Breast epithelium (tissue), 4 donors: ENCODE results near the gene NHLRC4. TPM values are rescaled to one million over a fixed set of nuclear protein-coding genes. Genes with fewer than 3 reads are reported as not detected.

Experiments
- DNase-seq, 2 donors: peaks; one replicate each; pipeline ENCODE4 v3.0.0-alpha.2; 2019; ENCODE audit warnings: low spot score in 2 of 2
- H3K27ac ChIP-seq, 2 donors: fragments of 200-600 bp; sonication (generic) in 1 of 2; one replicate each; pipeline ENCODE4 v1.5.1; 2016 to 2019; ENCODE audit warnings: mild to moderate bottlenecking in 1 of 2
- H3K27me3 ChIP-seq, 2 donors: fragments of 200-600 bp; sonication (generic) in 1 of 2; one replicate each; pipeline versions ENCODE4 v1.5.1 to v1.6.0; 2017 to 2019; ENCODE audit warnings: control low read depth in 1 of 2, mild to moderate bottlenecking in 1 of 2
- H3K36me3 ChIP-seq: fragments of 200-600 bp; one replicate; pipeline ENCODE4 v1.5.1; 2019
- H3K4me1 ChIP-seq, 2 donors: fragments of 200-600 bp; sonication (generic); one replicate each; pipeline ENCODE4 v1.5.1; 2016 to 2019; ENCODE audit warnings: control low read depth in 1 of 2
- H3K4me3 ChIP-seq, 3 donors: fragments of 200-600 bp; sonication (generic); 1 replicate in 2 of 3; 2 replicates in 1 of 3; pipeline ENCODE4 v1.5.1; 2016 to 2019; ENCODE audit warnings: mild to moderate bottlenecking in 3 of 3, moderate library complexity in 2 of 3
- H3K9me3 ChIP-seq, 2 donors: fragments of 200-600 bp; sonication (generic) in 1 of 2; one replicate each; pipeline ENCODE4 v1.5.1; 2016 to 2019; ENCODE audit warnings: control low read depth in 1 of 2
- POLR2A ChIP-seq: fragments of 450-650 bp; IDR thresholded peaks from one replicate; pipeline ENCODE4 v1.6.1; 2016; ENCODE audit warnings: antibody characterized with exemption, mild to moderate bottlenecking, moderate library complexity
- POLR2AphosphoS5 ChIP-seq, 3 donors: sonication (generic); formaldehyde crosslinking; IDR thresholded peaks; one replicate each; pipeline ENCODE4 v1.6.1; 2017; ENCODE audit warnings: antibody characterized with exemption in 3 of 3
- intact Hi-C: fragments of 100-400 bp; cut with DNase I; formaldehyde crosslinking; loops from one replicate; pipeline ENCODE4 v1.15.1; 2023; ENCODE audit warnings: low total_unique reads
- total RNA-seq, 3 donors: library from RNA; depleted of rRNA; stranded (reverse); fragments of >200 nt; gene quantifications; one replicate each; pipeline ENCODE4 v1.1.0, GENCODE V29; 2016
- TF ChIP-seq, protein P1 (sequence below), 3 donors: fragments of 450-650 bp; IDR thresholded peaks; one replicate each; pipeline ENCODE4 v1.5.1; 2016 to 2017; ENCODE audit warnings: antibody characterized with exemption in 3 of 3, mild to moderate bottlenecking in 3 of 3, moderate library complexity in 3 of 3

The NHLRC4 gene
- total RNA-seq, 3 donors from 2014 or later, result 0.32 to 1.9 (median 0.66) TPM

DNA sequence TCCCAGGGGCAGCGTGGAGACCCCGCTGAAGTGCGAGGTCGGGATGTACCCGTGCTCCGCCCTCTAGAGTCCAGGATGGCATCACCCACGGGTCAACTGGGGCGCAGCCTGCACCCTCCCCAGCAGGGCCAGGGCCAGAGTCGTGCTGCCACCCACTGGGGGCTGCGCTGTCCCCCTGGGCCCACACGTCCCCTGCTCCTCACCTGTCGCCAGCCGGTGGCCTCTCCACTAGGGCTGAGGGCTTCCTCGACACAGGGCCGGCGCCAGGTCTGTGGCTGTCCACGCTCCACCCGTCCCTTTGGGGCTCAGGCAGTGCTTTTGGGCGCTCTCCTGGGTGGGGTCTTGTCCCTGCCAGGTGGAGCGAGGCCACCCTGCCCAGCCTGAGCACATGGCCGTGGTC lies 18.2 kb upstream of the NHLRC4 start:
- no peak for TF ChIP-seq POLR2A
- TF ChIP-seq, protein P1, sequence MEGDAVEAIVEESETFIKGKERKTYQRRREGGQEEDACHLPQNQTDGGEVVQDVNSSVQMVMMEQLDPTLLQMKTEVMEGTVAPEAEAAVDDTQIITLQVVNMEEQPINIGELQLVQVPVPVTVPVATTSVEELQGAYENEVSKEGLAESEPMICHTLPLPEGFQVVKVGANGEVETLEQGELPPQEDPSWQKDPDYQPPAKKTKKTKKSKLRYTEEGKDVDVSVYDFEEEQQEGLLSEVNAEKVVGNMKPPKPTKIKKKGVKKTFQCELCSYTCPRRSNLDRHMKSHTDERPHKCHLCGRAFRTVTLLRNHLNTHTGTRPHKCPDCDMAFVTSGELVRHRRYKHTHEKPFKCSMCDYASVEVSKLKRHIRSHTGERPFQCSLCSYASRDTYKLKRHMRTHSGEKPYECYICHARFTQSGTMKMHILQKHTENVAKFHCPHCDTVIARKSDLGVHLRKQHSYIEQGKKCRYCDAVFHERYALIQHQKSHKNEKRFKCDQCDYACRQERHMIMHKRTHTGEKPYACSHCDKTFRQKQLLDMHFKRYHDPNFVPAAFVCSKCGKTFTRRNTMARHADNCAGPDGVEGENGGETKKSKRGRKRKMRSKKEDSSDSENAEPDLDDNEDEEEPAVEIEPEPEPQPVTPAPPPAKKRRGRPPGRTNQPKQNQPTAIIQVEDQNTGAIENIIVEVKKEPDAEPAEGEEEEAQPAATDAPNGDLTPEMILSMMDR (IDR thresholded peaks at IDR 0.05), result no peak
- TF ChIP-seq POLR2AphosphoS5 (IDR thresholded peaks at IDR 0.05), result no peak
- no peak overlapping the region for H3K27ac ChIP-seq
- H3K4me3 ChIP-seq, result no peak overlapping the region
- no peaks in the 10 kb centered on the region for H3K4me1 ChIP-seq
- no peak for DNase-seq
- peaks cover 9% of the 10 kb centered on the region for H3K36me3 ChIP-seq
- intact Hi-C loops, result no loop called here
- no peaks in the 10 kb centered on the region for H3K9me3 ChIP-seq
- no peaks in the 10 kb centered on the region for H3K27me3 ChIP-seq

DNA sequence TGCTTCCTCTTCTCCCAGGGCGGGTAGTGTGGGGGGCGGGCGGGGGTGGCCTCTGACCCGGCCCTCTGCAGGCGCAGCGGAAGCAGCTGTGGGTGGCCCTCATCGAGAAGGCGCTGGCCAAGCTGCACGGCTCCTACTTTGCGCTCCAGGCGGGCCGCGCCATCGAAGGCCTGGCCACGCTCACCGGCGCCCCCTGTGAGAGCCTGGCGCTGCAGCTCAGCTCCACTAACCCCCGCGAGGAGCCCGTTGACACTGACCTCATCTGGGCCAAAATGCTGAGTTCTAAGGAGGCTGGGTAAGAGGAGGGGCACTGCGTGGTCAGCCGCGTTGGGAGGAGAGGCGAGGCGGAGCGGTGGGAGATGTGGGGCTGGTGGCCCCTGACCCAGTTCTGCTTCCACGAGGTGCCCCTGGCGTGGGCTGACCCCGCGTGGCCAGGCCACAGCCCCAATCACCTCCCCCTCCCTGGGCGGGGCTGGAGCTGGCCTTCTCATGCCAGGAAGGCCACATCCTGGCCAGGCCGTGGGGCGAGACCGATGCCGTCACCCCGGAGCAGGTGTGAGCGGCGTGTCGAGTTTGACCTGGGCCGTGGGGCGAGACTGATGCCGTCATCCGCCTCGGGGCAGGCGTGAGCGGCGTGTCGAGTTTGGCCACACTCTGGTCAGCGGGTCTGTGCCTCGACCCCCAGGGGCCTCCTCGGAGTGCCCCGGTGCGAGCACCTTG lies 17.1 kb upstream of the NHLRC4 start:
- Histone ChIP-seq H3K36me3 (peaks cover 9% of the 10 kb centered on the region), H3K27me3 (no peaks in the 10 kb centered on the region), H3K9me3 (no peaks in the 10 kb centered on the region), H3K4me1 (no peaks in the 10 kb centered on the region), H3K4me3 (no peak overlapping the region), H3K27ac (no peak overlapping the region)
- intact Hi-C loops, result no loop called here
- no peak for DNase-seq
- TF ChIP-seq, protein P1 (IDR thresholded peaks at IDR 0.05), result no peak
- TF ChIP-seq POLR2A (no peak), POLR2AphosphoS5 (IDR thresholded peaks at IDR 0.05) (no peak)

DNA sequence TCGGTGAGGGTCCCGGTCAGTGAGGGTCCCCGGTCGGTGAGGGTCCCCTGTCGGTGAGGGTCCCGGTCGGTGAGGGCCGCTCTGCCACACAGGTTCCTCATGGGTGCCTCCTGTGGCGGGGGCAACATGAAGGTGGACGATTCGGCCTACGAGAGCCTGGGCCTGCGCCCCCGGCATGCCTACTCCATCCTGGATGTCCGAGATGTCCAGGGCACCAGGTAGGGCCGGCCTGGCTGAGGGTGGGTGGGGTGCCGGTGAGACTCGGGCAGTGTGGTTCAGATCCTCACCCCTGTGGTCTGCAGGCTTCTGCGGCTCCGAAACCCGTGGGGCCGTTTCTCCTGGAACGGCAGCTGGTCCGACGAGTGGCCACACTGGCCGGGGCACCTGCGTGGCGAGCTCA lies 15.6 kb upstream of the NHLRC4 start:
- intact Hi-C loops, result no loop called here
- Histone ChIP-seq H3K4me1 (no peaks in the 10 kb centered on the region), H3K36me3 (peaks cover 9% of the 10 kb centered on the region), H3K4me3 (no peak overlapping the region), H3K27me3 (no peaks in the 10 kb centered on the region), H3K27ac (no peak overlapping the region), H3K9me3 (no peaks in the 10 kb centered on the region)
- TF ChIP-seq, protein P1 (IDR thresholded peaks at IDR 0.05), result no peak
- TF ChIP-seq POLR2AphosphoS5 (IDR thresholded peaks at IDR 0.05) (no peak), POLR2A (no peak)
- no peak for DNase-seq

DNA sequence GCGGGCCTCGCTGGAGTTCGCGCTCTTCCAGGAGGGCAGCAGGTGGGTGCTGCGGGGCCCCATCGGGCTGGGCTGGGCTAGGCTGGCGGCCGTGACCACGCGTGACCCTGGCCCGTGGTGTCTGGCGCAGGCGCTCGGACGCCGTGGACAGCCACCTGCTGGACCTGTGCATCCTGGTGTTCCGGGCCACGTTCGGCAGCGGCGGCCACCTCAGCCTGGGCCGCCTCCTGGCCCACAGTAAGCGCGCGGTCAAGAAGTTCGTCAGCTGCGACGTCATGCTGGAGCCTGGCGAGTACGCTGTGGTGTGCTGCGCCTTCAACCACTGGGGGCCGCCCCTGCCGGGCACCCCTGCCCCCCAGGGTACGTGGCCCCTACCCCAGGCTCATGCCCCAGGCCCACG lies 14.6 kb upstream of the NHLRC4 start:
- Histone ChIP-seq H3K27ac (no peak overlapping the region), H3K9me3 (no peaks in the 10 kb centered on the region), H3K4me1 (no peaks in the 10 kb centered on the region), H3K36me3 (peaks cover 9% of the 10 kb centered on the region), H3K27me3 (no peaks in the 10 kb centered on the region), H3K4me3 (no peak overlapping the region)
- DNase-seq, result no peak
- TF ChIP-seq, protein P1 (IDR thresholded peaks at IDR 0.05), result no peak
- TF ChIP-seq POLR2AphosphoS5 (IDR thresholded peaks at IDR 0.05) (no peak), POLR2A (no peak)
- intact Hi-C loops, result no loop called here

DNA sequence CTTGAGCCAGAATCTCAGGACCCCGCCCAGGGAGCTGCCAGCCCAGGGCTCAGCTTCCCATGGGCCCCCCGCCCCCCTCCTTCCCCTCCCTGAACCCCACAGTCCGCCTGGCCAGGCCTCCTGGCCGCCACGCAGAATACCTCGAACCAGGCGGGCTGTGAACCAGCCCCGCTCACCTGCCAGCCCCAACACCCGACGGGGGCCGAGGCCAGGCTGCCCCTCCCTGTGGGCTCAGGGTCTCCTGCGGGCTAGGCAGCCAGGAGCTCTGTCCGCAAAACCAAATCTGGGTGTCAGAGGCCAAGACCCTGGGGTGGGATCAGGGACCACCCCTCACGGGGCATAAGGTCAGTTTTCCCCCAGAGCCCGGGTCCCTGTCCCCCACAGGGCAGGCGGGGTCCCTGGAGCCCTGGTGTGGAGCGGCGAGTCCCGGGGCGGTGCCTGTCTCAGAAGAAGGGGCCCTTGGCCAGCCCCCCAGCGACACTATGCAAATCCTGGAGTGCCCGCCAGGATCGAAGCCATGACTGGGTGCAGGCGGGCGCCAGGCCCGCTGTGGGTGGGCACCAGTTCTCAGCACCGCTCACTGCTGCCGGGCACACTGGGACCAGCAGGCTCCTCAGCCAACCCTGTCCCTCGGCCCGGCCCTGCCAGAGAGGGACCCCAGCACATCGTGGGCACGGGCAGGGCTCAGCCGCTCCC lies 13.1 kb upstream of the NHLRC4 start:
- intact Hi-C loops, result no loop called here
- H3K4me3 ChIP-seq, result no peak overlapping the region
- H3K27ac ChIP-seq, result no peak overlapping the region
- TF ChIP-seq, protein P1 (IDR thresholded peaks at IDR 0.05), result no peak
- TF ChIP-seq POLR2A (no peak), POLR2AphosphoS5 (IDR thresholded peaks at IDR 0.05) (no peak)
- H3K9me3 ChIP-seq, result no peaks in the 10 kb centered on the region
- no peak for DNase-seq
- peaks cover 9% of the 10 kb centered on the region for H3K36me3 ChIP-seq
- H3K4me1 ChIP-seq, result no peaks in the 10 kb centered on the region
- H3K27me3 ChIP-seq, result peaks cover 0 to 8% of the 10 kb centered on the region in 2 donors
